Trophoblast cell (in vitro differentiated cells and primary cell): Measurements from ENCODE around the gene THAP3.
"Not testable (repeated sequence)": the region's sequence is repeated elsewhere in the genome, so short reads cannot be mapped to it uniquely, and the experiment has no call there.

Source experiments
- DNase-seq, 2 donors: peaks; one replicate each; pipeline ENCODE4 v3.0.0-alpha.2; 2016
- H2AFZ ChIP-seq: 2 replicates; pipeline ENCODE4 v1.6.1; 2013; ENCODE audit warnings: low read length, moderate library complexity, mild to moderate bottlenecking; ENCODE audit not compliant: insufficient read depth, poor library complexity
- H2AK5ac ChIP-seq: 2 replicates; pipeline ENCODE4 v1.6.1; 2013; ENCODE audit warnings: mild to moderate bottlenecking, low read length
- H2BK120ac ChIP-seq: 2 replicates; pipeline ENCODE4 v1.6.1; 2013; ENCODE audit warnings: low read length, mild to moderate bottlenecking, moderate library complexity; ENCODE audit not compliant: insufficient read depth, poor library complexity
- H2BK12ac ChIP-seq: 2 replicates; pipeline ENCODE4 v1.6.1; 2013; ENCODE audit warnings: mild to moderate bottlenecking, low read length, moderate library complexity
- H2BK5ac ChIP-seq: 2 replicates; pipeline ENCODE4 v1.6.1; 2013; ENCODE audit warnings: low read length, low read depth, moderate library complexity, mild to moderate bottlenecking; ENCODE audit not compliant: poor library complexity
- H3K14ac ChIP-seq: 2 replicates; pipeline ENCODE4 v1.6.1; 2013; ENCODE audit warnings: mild to moderate bottlenecking, low read length
- H3K18ac ChIP-seq: 2 replicates; pipeline ENCODE4 v1.6.1; 2013; ENCODE audit warnings: mild to moderate bottlenecking, low read length
- H3K23ac ChIP-seq: 2 replicates; pipeline ENCODE4 v1.6.1; 2013; ENCODE audit warnings: low read length
- H3K27ac ChIP-seq: 2 replicates; pipeline ENCODE4 v1.5.1; 2013; ENCODE audit warnings: low read depth, mild to moderate bottlenecking, inconsistent platforms, low read length, moderate library complexity
- H3K27me3 ChIP-seq: 2 replicates; pipeline ENCODE4 v1.6.1; 2013; ENCODE audit warnings: inconsistent platforms, mild to moderate bottlenecking, low read length, moderate library complexity; ENCODE audit not compliant: insufficient read depth
- H3K36me3 ChIP-seq, 2 experiments: 1 replicate in 1 of 2; 2 replicates in 1 of 2; pipeline ENCODE4 v1.6.1; 2013; ENCODE audit warnings: low read length in 2 of 2, mild to moderate bottlenecking in 2 of 2, moderate library complexity in 1 of 2; ENCODE audit not compliant: insufficient read depth in 2 of 2, control insufficient read depth in 1 of 2
- H3K4ac ChIP-seq: 2 replicates; pipeline ENCODE4 v1.6.1; 2013; ENCODE audit warnings: low read depth, mild to moderate bottlenecking, low read length, moderate library complexity
- H3K4me1 ChIP-seq, 2 experiments: 1 replicate in 1 of 2; 2 replicates in 1 of 2; pipeline ENCODE4 v1.6.1; 2013; ENCODE audit warnings: low read length in 2 of 2, mild to moderate bottlenecking in 2 of 2, moderate library complexity in 1 of 2; ENCODE audit not compliant: insufficient read depth in 2 of 2, control insufficient read depth in 1 of 2
- H3K4me2 ChIP-seq: 2 replicates; pipeline ENCODE4 v1.6.1; 2013; ENCODE audit warnings: inconsistent platforms, mild to moderate bottlenecking, low read length, moderate library complexity
- H3K4me3 ChIP-seq: 2 replicates; pipeline ENCODE4 v1.5.1; 2013; ENCODE audit warnings: mild to moderate bottlenecking, low read depth, low read length, inconsistent platforms
- H3K79me1 ChIP-seq: one replicate; pipeline ENCODE4 v1.6.1; 2013; ENCODE audit warnings: low read length
- H3K79me2 ChIP-seq: 2 replicates; pipeline ENCODE4 v1.6.1; 2013; ENCODE audit warnings: low read length, mild to moderate bottlenecking; ENCODE audit not compliant: control insufficient read depth, insufficient read depth, poor library complexity
- H3K9ac ChIP-seq: 2 replicates; pipeline ENCODE4 v1.6.1; 2013; ENCODE audit warnings: mild to moderate bottlenecking, low read length
- H3K9me3 ChIP-seq: 2 replicates; pipeline ENCODE4 v1.6.1; 2013; ENCODE audit warnings: low read depth, mild to moderate bottlenecking, control low read depth, inconsistent platforms, low read length; ENCODE audit not compliant: insufficient read depth
- H4K12ac ChIP-seq: 2 replicates; pipeline ENCODE4 v1.6.1; 2013; ENCODE audit warnings: low read depth, mild to moderate bottlenecking, low read length, moderate library complexity
- H4K8ac ChIP-seq: 2 replicates; pipeline ENCODE4 v1.6.1; 2013; ENCODE audit warnings: low read depth, mild to moderate bottlenecking, low read length, moderate library complexity
- H4K91ac ChIP-seq: one replicate; pipeline ENCODE4 v1.6.1; 2013; ENCODE audit warnings: low read depth, mild to moderate bottlenecking, low read length, moderate library complexity
- WGBS: extraction: QIAGEN DNeasy Blood & Tissue Kit; methylation state at CpG from one replicate; pipeline ENCODE4 v1.1.7; 2013; ENCODE audit warnings: missing lambda C conversion rate; ENCODE audit not compliant: insufficient read length, insufficient coverage; ENCODE audit errors: extremely low coverage; 5-methylcytosine and 5-hydroxymethylcytosine counted together

The THAP3 gene

GRCh38 chr1:6635161-6635909 is 10.7 kb downstream of the THAP3 start:
- Histone ChIP-seq H3K4me2 (no peak overlapping the region), H3K27me3 (no peaks in the 10 kb centered on the region), H3K23ac (no peak overlapping the region), H3K4ac (no peak overlapping the region), H3K14ac (no peak overlapping the region), H3K9me3 (no peaks in the 10 kb centered on the region), H3K27ac (no peak overlapping the region), H2AK5ac (no peak overlapping the region), H3K18ac (no peak overlapping the region), H3K79me1 (no peaks in the 10 kb centered on the region), H3K4me1 (no peaks in the 10 kb centered on the region), H2BK12ac (no peak overlapping the region), H3K4me3 (peak overlapping the region; percentile 42), H2BK5ac (no peak overlapping the region), H3K9ac (no peak overlapping the region), H4K91ac (no peak overlapping the region), H3K36me3 (peaks cover 74 to 78% of the 10 kb centered on the region in 2 experiments), H2BK120ac (no peak overlapping the region), H3K79me2 (no peaks in the 10 kb centered on the region), H2AFZ (no peak overlapping the region), H4K8ac (no peak overlapping the region), H4K12ac (no peak overlapping the region)
- no CpG with 5 or more reads among the region's 20 CpGs for WGBS
- no peak for DNase-seq

GRCh38 chr1:6635910-6636760 is 11.5 kb downstream of the THAP3 start:
- no peak overlapping the region for H2BK5ac ChIP-seq
- no peak overlapping the region for H2AK5ac ChIP-seq
- no peak overlapping the region for H2AFZ ChIP-seq
- H4K8ac ChIP-seq: no peak overlapping the region
- H3K27ac ChIP-seq: no peak overlapping the region
- no peaks in the 10 kb centered on the region for H3K79me2 ChIP-seq
- H3K4ac ChIP-seq: no peak overlapping the region
- H2BK120ac ChIP-seq: no peak overlapping the region
- no peak overlapping the region for H3K4me2 ChIP-seq
- no peaks in the 10 kb centered on the region for H3K9me3 ChIP-seq
- H3K4me1 ChIP-seq: no peaks in the 10 kb centered on the region
- H3K79me1 ChIP-seq: no peaks in the 10 kb centered on the region
- H3K36me3 ChIP-seq: peaks cover 69 to 76% of the 10 kb centered on the region in 2 experiments
- no peak overlapping the region for H3K18ac ChIP-seq
- H2BK12ac ChIP-seq: no peak overlapping the region
- no peak overlapping the region for H3K23ac ChIP-seq
- no peak overlapping the region for H3K9ac ChIP-seq
- no peak overlapping the region for H4K12ac ChIP-seq
- no CpG with 5 or more reads among the region's 16 CpGs for WGBS
- no peaks in the 10 kb centered on the region for H3K27me3 ChIP-seq
- H3K14ac ChIP-seq: no peak overlapping the region
- no peak overlapping the region for H3K4me3 ChIP-seq
- DNase-seq: no peak
- H4K91ac ChIP-seq: no peak overlapping the region

- not testable (repeated sequence) for H3K27me3 ChIP-seq, H3K9me3 ChIP-seq, H3K79me2 ChIP-seq, H3K79me1 ChIP-seq, H3K4me2 ChIP-seq, H3K23ac ChIP-seq, H3K4me1 ChIP-seq, H2AK5ac ChIP-seq, H2BK12ac ChIP-seq, H3K4ac ChIP-seq, H3K4me3 ChIP-seq, H3K14ac ChIP-seq, H3K18ac ChIP-seq, H4K8ac ChIP-seq, H2BK5ac ChIP-seq, H3K27ac ChIP-seq, H2AFZ ChIP-seq, H4K91ac ChIP-seq, H3K9ac ChIP-seq, DNase-seq, H4K12ac ChIP-seq, H2BK120ac ChIP-seq
- no CpG with 5 or more reads among the region's 6 CpGs for WGBS
- peaks cover 70 to 80% of the 10 kb centered on the region in 2 experiments for H3K36me3 ChIP-seq
Observed at GRCh38 chr1:6636778-6637177, 12.1 kb downstream of the THAP3 start.

- H3K27ac ChIP-seq: no peak overlapping the region
- H3K9ac ChIP-seq: no peak overlapping the region
- no peak overlapping the region for H2AK5ac ChIP-seq
- H3K27me3 ChIP-seq: no peaks in the 10 kb centered on the region
- no peak overlapping the region for H3K18ac ChIP-seq
- no peak overlapping the region for H2BK12ac ChIP-seq
- no peak overlapping the region for H3K4me2 ChIP-seq
- H4K12ac ChIP-seq: no peak overlapping the region
- no peak overlapping the region for H3K4me3 ChIP-seq
- no peak overlapping the region for H2BK120ac ChIP-seq
- DNase-seq: no peak
- H3K4me1 ChIP-seq: no peaks in the 10 kb centered on the region
- no peak overlapping the region for H3K14ac ChIP-seq
- H3K4ac ChIP-seq: no peak overlapping the region
- H3K79me2 ChIP-seq: no peaks in the 10 kb centered on the region
- no peak overlapping the region for H2BK5ac ChIP-seq
- H2AFZ ChIP-seq: no peak overlapping the region
- WGBS: no CpG with 5 or more reads among the region's 9 CpGs
- no peak overlapping the region for H3K23ac ChIP-seq
- peaks cover 65 to 80% of the 10 kb centered on the region in 2 experiments for H3K36me3 ChIP-seq
- no peaks in the 10 kb centered on the region for H3K9me3 ChIP-seq
- H4K8ac ChIP-seq: no peak overlapping the region
- H3K79me1 ChIP-seq: no peaks in the 10 kb centered on the region
- no peak overlapping the region for H4K91ac ChIP-seq
Observed at GRCh38 chr1:6637770-6638169, 13.1 kb downstream of the THAP3 start.
